GM23248 (cell line): Measurements from ENCODE around the gene NKX2-2.

Experiments used
- EZH2 ChIP-seq: fragments of 200-600 bp; sonication (generic); IDR thresholded peaks from 2 replicates; pipeline ENCODE4 v1.6.1; 2018; ENCODE audit warnings: antibody characterized with exemption, mild to moderate bottlenecking; ENCODE audit not compliant: insufficient read depth, poor library complexity, severe bottlenecking
- EZH2phosphoT487 ChIP-seq: fragments of 200-600 bp; sonication (generic); IDR thresholded peaks from 2 replicates; pipeline ENCODE4 v1.6.1; 2018; ENCODE audit warnings: antibody characterized with exemption, moderate library complexity, mild to moderate bottlenecking, low read depth; ENCODE audit not compliant: insufficient read depth

DNA sequence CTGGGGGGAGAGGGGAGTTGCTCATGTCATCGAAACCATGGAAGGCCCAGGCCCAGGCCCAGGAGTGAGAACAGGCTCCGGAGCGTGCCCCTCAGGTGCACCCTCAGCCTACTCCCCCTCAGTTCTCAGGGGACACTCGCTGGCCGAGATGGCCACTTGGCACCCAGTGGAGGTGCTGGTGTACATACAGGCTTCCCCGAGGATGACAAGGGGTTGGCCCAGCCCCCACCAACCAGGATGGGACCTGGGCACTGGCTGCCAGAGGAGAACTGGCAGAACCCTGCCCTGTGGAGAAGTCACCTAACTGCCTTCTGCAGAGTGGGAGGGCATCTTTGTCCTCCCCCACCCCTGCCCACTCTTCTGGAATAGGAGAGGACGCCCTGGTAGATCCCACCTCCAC is 9.5 kb downstream of the NKX2-2 start:
- TF ChIP-seq EZH2 (no peak), EZH2phosphoT487 (no peak)
